Measurements from ENCODE around the gene HMCN1.

DNA sequence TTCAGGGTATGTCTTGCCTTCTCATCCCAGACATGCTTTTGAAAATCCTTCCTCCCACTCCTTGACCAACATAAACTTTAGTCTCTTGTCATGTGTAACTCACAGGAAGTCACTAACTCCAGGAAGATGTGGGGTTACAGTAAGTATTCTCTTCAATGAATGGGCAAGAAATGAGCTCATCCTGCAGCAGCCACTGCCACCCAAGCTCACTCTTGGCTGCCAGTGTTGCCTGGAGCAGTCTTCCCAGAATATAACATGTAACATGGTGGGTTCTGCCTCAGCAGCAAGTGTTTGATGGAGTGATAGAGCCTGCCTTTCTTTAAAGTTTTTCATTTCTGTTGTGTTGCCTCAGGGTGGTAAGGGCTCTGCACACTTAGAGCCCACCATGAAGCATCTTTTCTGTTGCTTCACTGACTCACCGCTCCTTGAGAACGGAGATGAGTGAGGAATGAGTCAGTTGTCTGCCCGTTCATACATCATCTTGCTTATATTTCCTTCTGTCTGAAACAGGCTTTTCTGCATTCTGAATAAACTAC, 453.9 kb downstream of the HMCN1 start:
- TF ChIP-seq, protein P1, sequence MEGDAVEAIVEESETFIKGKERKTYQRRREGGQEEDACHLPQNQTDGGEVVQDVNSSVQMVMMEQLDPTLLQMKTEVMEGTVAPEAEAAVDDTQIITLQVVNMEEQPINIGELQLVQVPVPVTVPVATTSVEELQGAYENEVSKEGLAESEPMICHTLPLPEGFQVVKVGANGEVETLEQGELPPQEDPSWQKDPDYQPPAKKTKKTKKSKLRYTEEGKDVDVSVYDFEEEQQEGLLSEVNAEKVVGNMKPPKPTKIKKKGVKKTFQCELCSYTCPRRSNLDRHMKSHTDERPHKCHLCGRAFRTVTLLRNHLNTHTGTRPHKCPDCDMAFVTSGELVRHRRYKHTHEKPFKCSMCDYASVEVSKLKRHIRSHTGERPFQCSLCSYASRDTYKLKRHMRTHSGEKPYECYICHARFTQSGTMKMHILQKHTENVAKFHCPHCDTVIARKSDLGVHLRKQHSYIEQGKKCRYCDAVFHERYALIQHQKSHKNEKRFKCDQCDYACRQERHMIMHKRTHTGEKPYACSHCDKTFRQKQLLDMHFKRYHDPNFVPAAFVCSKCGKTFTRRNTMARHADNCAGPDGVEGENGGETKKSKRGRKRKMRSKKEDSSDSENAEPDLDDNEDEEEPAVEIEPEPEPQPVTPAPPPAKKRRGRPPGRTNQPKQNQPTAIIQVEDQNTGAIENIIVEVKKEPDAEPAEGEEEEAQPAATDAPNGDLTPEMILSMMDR (IDR thresholded peaks at IDR 0.05) = no peak
- TF ChIP-seq POLR2A (IDR thresholded peaks at IDR 0.05) = no peak

Measured in lower leg skin (tissue), 3 donors.